ENCODE data around the gene MAG. TPM values are rescaled to one million over a fixed set of nuclear protein-coding genes. Genes with fewer than 3 reads are reported as not detected.

The MAG gene, protein sequence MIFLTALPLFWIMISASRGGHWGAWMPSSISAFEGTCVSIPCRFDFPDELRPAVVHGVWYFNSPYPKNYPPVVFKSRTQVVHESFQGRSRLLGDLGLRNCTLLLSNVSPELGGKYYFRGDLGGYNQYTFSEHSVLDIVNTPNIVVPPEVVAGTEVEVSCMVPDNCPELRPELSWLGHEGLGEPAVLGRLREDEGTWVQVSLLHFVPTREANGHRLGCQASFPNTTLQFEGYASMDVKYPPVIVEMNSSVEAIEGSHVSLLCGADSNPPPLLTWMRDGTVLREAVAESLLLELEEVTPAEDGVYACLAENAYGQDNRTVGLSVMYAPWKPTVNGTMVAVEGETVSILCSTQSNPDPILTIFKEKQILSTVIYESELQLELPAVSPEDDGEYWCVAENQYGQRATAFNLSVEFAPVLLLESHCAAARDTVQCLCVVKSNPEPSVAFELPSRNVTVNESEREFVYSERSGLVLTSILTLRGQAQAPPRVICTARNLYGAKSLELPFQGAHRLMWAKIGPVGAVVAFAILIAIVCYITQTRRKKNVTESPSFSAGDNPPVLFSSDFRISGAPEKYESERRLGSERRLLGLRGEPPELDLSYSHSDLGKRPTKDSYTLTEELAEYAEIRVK
- total RNA-seq: under 1 TPM; 0.43 to 0.44 TPM

DNA sequence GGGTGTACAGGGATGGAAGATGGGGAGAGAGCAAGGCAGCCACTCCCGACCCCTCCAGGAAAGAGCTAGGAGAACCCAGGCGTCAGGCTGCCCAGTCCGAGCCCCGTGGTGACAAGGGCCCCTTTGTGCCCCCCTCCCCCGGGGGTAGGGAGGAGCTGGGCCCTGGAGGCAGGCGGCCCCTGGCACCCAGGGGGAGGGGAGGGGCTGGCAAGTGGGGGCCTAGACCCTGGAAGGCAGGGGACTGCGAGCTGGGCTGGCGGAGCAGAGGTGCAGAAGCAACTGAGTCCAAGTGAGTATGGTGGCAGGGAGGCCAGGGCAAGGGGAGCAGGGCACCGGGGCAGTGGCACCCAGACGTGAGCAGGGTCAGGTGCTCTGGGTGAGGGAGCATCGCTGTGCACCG lies at the start of gene MAG:
Gene MAG (plus strand): TSS at position 246 of the 400 bp plus-strand sequence. CDS start 3,248 bp downstream, outside the sequence.
- H3K4me3 Mint-ChIP-seq: no peak within 1 kb of the TSS
- no peaks in the 10 kb centered on the region for H3K27me3 Mint-ChIP-seq
- peaks cover 4% of the 10 kb centered on the region for H3K4me1 Mint-ChIP-seq (ENCODE audit: low read depth)
- ChIA-PET POLR2A (no interaction called here), CTCF (no interaction called here)
- no peaks in the 10 kb centered on the region for H3K36me3 Mint-ChIP-seq
- intact Hi-C loops (cut with micrococcal nuclease): no loop called here
- H3K27ac Mint-ChIP-seq: no peak within 1 kb of the TSS
- DNase-seq: no peak
- no peaks in the 10 kb centered on the region for H3K9me3 Mint-ChIP-seq

DNA sequence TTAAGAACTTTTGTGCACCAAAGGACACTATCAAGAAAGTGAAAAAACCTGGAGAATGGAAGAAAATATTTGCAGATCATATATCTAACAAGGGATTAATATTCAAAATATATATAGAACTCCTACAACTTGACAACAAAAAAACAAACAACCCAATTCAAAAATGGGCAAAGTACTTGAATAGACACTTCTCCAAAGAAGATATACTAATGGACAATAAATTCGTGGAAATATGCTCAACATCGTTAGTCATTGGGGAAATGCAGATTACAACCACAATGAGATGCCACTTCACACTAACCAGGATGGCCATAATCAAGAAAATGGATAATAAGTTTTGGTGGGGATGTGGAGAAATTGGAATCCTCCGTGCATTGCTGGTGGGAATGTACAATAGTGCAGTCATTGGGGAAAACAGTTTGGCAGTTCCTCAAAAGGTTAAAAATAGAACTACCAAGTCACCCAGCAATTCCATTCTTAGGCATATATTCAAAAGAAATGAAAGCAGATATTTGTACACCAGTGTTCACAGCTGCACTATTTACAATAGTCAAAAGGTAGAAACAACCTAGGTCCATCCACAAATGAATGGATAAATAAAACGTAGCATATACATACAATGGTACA lies 45.4 kb upstream of the MAG start:
- CTCF ChIA-PET: no interaction called here
- Mint-ChIP-seq H3K27me3 (peaks cover 1% of the 10 kb centered on the region), H3K36me3 (peaks cover 19% of the 10 kb centered on the region), H3K4me1 (ENCODE audit: low read depth) (peaks cover 42% of the 10 kb centered on the region), H3K4me3 (peak overlapping the region; percentile 14), H3K27ac (no peak overlapping the region), H3K9me3 (peaks cover 2% of the 10 kb centered on the region)
- intact Hi-C loops (cut with micrococcal nuclease): loop anchor here (1.0 to 2.0 kb wide), 2 partner anchors 30 to 91 kb away; no protein-coding TSS in a partner anchor
- DNase-seq: no peak
- POLR2A ChIA-PET: no interaction called here

DNA sequence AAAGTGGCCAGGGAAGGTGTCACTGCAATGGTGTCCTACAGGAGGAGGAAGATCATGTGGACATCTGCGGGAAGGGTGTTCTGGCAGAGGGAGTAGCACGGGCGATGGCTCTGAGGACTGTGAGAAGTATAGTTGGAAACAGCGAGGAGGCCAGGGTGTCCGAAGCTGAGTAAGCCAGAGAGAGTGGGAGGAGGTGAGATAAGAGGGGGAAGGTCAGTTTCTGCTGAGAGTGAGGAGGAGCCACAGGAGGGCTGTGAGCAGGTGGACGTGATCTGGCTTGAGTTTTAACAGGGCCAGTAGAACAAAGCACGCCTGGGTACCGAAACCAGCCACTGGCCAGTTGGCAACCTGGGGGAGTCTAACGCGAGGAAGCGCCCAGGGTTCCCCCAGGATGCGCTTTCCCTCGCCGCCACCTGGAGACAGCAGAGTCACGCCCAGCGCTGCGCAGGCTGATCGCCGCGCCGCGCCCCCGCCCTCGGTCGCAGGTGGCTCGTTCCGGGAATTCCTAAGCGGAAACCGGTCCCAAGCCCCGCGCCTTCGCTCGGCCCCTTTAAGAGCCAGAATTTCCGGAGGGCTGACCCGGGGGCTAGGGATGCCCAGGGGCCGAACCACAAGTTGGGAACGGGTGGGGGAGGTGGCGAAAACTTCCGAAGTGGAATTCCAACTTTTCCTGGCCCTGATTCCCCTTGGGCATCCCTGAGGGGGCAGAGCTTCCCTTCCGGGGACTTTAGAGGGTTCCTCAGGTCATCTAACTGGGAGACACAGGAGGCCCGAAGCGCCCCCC lies 44.2 kb upstream of the MAG start:
- H3K27me3 Mint-ChIP-seq: peaks cover 1% of the 10 kb centered on the region
- ChIA-PET POLR2A (no interaction called here), CTCF (no interaction called here)
- H3K4me1 Mint-ChIP-seq (ENCODE audit: low read depth): peaks cover 44% of the 10 kb centered on the region
- peak overlapping the region; percentile 86 for H3K4me3 Mint-ChIP-seq
- H3K36me3 Mint-ChIP-seq: peaks cover 21% of the 10 kb centered on the region
- peak overlapping the region; percentile 96 for H3K27ac Mint-ChIP-seq
- intact Hi-C loops (cut with micrococcal nuclease): loop anchor here (1.0 to 2.0 kb wide), 3 partner anchors 22 to 92 kb away; no protein-coding TSS in a partner anchor
- DNase-seq: peak; percentile 76
- H3K9me3 Mint-ChIP-seq: no peaks in the 10 kb centered on the region

DNA sequence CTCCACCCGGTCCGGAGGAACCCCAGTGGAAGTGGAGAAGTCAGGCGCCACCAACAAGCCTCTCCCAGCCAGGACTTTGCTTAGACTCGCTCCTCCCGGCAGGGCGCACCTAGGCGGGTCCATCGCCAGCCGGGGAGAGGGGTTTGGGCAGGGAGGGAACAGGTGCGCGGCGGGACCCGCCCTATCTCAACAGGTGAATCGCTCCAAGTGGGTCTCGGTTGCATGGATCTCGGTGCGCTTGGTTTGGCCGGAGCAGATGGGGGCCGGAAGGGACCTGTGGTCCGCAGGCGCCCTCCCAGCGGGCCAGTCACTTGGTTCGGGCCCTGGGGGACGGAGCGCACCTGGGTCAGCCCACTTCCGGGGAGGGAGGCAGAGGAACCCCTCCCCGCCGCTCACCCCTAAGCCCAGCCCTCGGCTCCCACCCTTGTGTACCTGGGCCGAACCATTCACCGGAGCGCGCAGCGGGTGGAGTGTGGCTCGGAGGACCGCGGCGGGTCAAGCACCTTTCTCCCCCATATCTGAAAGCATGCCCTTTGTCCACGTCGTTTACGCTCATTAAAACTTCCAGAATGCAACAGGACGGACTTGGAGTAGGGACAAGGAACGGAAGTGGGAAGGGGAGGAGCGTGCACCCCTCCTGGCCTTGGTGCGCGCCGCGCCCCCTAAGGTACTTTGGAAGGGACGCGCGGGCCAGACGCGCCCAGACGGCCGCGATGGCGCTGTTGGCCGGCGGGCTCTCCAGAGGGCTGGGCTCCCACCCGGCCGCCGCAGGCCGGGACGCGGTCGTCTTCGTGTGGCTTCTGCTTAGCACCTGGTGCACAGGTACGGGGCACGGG lies 43.4 kb upstream of the MAG start, which contains the start of gene LSR:
Gene LSR (plus strand): TSS at position 693 of the 836 bp plus-strand sequence. CDS start 21 bp downstream, at position 714.
- intact Hi-C loops (cut with micrococcal nuclease): loop anchor here (1.0 kb wide), 1 partner anchor 21 kb away; no protein-coding TSS in a partner anchor
- no peaks in the 10 kb centered on the region for H3K9me3 Mint-ChIP-seq
- H3K4me3 Mint-ChIP-seq: peak within 1 kb of the TSS; percentile 86
- DNase-seq: peak; percentile 85
- H3K36me3 Mint-ChIP-seq: peaks cover 23% of the 10 kb centered on the region
- ChIA-PET CTCF (no interaction called here), POLR2A (no interaction called here)
- peaks cover 1% of the 10 kb centered on the region for H3K27me3 Mint-ChIP-seq
- peaks cover 45% of the 10 kb centered on the region for H3K4me1 Mint-ChIP-seq (ENCODE audit: low read depth)
- H3K27ac Mint-ChIP-seq: peak within 1 kb of the TSS; percentile 96

DNA sequence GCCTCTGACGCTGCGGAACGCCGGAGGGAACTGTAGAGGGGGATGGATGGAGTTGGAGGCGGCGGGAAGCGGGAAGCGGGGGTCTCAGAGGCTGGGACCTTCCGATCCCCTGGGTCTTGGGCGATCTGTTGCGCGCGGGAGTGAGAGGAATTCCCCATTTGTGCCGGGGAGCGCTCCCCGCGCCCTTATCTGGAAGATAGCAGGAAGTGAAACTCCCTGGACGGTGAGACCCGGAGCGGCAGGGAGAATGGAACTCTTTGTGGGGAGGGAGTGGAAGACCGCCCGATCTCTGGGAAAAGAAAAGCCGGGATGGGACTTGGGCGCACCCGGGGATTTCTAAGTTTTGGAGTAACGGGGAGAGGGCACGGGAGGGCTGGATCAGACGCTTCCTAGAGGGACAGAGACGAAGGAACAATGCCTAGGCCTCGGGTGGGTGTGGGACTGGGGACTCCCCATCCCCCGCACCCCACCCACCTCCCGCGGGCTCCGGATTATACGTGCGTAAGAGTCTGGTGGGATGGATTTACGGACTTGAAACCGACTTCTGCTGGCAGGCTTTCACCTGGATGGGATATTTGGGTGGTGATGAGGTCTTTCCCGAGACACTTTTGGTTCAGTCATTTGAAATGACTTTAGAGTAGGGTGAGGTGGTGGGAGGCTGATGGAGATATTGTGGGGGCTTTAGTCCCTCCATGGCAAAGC lies 42.7 kb upstream of the MAG start:
- intact Hi-C loops (cut with micrococcal nuclease): no loop called here
- peak overlapping the region; percentile 86 for H3K4me3 Mint-ChIP-seq
- DNase-seq: peak; percentile 8
- H3K27ac Mint-ChIP-seq: peak overlapping the region; percentile 96
- CTCF ChIA-PET: no interaction called here
- POLR2A ChIA-PET: no interaction called here
- H3K9me3 Mint-ChIP-seq: no peaks in the 10 kb centered on the region
- peaks cover 21% of the 10 kb centered on the region for H3K36me3 Mint-ChIP-seq
- H3K27me3 Mint-ChIP-seq: peaks cover 1% of the 10 kb centered on the region
- peaks cover 42% of the 10 kb centered on the region for H3K4me1 Mint-ChIP-seq (ENCODE audit: low read depth)

DNA sequence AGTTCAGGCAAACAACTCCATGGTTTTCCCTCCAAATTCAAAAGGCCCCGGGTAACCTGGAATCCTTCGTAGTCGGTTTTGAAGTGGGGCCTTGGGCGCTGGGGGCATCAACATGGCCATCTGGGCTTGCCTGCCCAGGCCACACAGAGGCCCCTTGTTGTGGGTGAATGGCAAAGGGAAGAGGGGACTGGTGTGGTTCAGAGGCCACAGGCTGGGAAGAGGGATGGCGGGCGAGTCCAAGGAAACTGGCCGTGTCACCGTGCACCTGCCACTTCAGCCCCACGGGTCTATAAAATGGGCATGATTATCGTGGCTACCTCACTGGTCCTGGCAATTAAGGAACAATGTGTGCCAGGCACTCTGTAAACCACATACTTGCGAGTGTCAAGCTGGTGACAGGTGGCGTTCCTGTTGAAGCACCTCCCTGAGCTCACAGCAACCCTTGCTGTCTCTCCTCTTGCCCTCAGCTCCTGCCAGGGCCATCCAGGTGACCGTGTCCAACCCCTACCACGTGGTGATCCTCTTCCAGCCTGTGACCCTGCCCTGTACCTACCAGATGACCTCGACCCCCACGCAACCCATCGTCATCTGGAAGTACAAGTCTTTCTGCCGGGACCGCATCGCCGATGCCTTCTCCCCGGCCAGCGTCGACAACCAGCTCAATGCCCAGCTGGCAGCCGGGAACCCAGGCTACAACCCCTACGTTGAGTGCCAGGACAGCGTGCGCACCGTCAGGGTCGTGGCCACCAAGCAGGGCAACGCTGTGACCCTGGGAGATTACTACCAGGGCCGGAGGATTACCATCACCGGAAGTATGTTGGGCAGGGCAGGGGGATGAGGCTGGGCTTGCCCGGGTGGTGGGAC lies 41.9 kb upstream of the MAG start:
- H3K36me3 Mint-ChIP-seq: peaks cover 20% of the 10 kb centered on the region
- H3K27ac Mint-ChIP-seq: peak overlapping the region; percentile 29
- peak; percentile 7 for DNase-seq
- H3K4me3 Mint-ChIP-seq: peak overlapping the region; percentile 86
- ChIA-PET CTCF (interaction anchor here (0.6 to 2.2 kb wide), 2 partner anchors 108 to 191 kb away, joined by 3 to 8 read pairs; no protein-coding TSS in a partner anchor), POLR2A (interaction anchor here (0.8 kb wide), 1 partner anchor 44 kb away, joined by 3 read pairs; no protein-coding TSS in a partner anchor)
- H3K27me3 Mint-ChIP-seq: peaks cover 1% of the 10 kb centered on the region
- intact Hi-C loops (cut with micrococcal nuclease): no loop called here
- peaks cover 42% of the 10 kb centered on the region for H3K4me1 Mint-ChIP-seq (ENCODE audit: low read depth)
- no peaks in the 10 kb centered on the region for H3K9me3 Mint-ChIP-seq

DNA sequence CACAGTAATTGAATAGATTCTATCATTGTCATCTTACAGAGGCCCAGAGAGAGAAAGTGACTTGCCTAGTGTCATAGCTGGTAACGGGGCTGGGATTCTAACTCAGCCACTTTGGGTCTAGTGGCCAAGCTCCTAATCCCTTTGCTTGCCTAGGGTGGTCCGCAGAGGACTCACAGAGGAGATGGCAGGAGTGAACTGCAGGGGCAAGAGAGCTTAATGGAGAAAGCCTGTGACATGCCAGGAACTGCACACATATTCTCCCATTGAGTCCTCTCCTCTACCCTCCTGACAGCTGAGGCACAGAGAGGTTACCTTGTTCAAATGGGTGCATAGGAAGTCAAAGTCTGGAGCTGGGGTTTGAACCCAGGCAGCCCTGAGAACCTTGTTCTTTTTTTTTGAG lies 40.5 kb upstream of the MAG start:
- ChIA-PET CTCF (interaction anchor here (0.9 to 2.2 kb wide), 2 partner anchors 110 to 116 kb away, joined by 3 to 8 read pairs; partner anchors contain the start of gene LGI4), POLR2A (interaction anchor here (0.9 to 1.1 kb wide), 2 partner anchors 13 to 96 kb away, joined by 3 read pairs; no protein-coding TSS in a partner anchor)
- Mint-ChIP-seq H3K9me3 (no peaks in the 10 kb centered on the region), H3K36me3 (peaks cover 24% of the 10 kb centered on the region), H3K27me3 (peaks cover 1% of the 10 kb centered on the region), H3K27ac (no peak overlapping the region), H3K4me1 (ENCODE audit: low read depth) (peaks cover 45% of the 10 kb centered on the region), H3K4me3 (no peak overlapping the region)
- DNase-seq: peak; percentile 6
- intact Hi-C loops (cut with micrococcal nuclease): no loop called here

DNA sequence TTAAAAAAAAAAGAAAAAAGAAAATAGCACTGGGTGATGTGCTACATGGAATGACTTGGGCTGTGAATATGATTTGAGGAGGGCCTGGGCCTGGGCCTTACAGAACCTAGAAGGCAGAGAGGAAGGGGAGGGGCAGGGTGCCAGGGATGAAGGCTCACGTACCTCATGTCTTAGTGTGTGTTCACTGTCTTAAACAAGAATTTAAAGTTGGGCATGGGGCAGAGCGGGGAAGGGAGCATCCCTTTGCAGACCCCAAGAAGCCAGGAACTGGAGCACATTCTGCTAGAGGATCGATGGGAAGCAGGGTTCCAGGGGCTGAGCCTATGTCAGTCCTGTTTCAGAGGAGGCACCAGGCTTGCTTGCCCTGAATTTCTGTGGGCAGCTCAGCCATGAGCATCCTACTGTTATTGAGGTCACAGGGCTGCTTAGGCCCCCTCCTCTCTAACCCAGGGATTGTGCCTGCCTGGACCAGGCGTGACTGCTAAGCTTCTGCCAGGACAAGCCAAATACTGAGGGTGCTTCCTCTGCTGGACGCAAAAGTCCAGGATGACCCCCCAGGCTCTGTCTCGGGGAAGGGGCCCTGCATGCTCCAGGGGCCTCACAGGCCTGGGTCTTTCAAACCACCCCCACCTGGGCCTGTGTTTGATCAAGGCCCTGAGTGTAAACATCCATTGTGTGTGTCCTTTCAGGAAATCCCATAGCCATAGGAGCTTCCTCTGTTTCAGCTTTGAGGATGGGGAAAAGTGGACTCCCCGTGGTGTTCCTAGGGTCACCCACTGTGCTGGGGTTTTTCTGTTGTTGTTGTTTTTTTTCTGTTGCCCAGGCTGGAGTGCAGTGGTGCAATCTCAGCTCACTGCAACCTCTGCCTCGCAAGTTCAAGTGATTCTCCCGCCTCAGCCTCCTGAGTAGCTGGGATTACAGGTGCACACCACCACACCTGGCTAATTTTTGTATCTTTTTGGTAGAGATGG lies 38.4 kb upstream of the MAG start:
- DNase-seq: peak; percentile 5
- no peaks in the 10 kb centered on the region for H3K9me3 Mint-ChIP-seq
- CTCF ChIA-PET: no interaction called here
- H3K4me3 Mint-ChIP-seq: no peak overlapping the region
- intact Hi-C loops (cut with micrococcal nuclease): no loop called here
- H3K4me1 Mint-ChIP-seq (ENCODE audit: low read depth): peaks cover 46% of the 10 kb centered on the region
- peaks cover 28% of the 10 kb centered on the region for H3K36me3 Mint-ChIP-seq
- no peak overlapping the region for H3K27ac Mint-ChIP-seq
- peaks cover 1% of the 10 kb centered on the region for H3K27me3 Mint-ChIP-seq
- POLR2A ChIA-PET: no interaction called here

All from activated CD4-positive, alpha-beta memory T cell treated with anti-CD3 and anti-CD28 coated beads for 36 hours (primary cell).